HG03095 (cell line): ENCODE results near the gene IL10.

Source experiments
- ATAC-seq: cut with Tn5 transposase; IDR thresholded peaks from one replicate; pipeline ENCODE4 v1.9.1; 2021; ENCODE audit warnings: moderate library complexity; ENCODE audit not compliant: unreplicated experiment

The IL10 gene

GRCh38 chr1:206772243-206772937 is at the start of gene IL10:
IL10 (minus strand) TSS chr1:206772494; CDS start chr1:206772435, 59 bp downstream.
- ATAC-seq: no peak

- no peak for ATAC-seq
These were observed 49.2 kb upstream of the IL10 start for GRCh38 chr1:206821493-206821892.

DNA sequence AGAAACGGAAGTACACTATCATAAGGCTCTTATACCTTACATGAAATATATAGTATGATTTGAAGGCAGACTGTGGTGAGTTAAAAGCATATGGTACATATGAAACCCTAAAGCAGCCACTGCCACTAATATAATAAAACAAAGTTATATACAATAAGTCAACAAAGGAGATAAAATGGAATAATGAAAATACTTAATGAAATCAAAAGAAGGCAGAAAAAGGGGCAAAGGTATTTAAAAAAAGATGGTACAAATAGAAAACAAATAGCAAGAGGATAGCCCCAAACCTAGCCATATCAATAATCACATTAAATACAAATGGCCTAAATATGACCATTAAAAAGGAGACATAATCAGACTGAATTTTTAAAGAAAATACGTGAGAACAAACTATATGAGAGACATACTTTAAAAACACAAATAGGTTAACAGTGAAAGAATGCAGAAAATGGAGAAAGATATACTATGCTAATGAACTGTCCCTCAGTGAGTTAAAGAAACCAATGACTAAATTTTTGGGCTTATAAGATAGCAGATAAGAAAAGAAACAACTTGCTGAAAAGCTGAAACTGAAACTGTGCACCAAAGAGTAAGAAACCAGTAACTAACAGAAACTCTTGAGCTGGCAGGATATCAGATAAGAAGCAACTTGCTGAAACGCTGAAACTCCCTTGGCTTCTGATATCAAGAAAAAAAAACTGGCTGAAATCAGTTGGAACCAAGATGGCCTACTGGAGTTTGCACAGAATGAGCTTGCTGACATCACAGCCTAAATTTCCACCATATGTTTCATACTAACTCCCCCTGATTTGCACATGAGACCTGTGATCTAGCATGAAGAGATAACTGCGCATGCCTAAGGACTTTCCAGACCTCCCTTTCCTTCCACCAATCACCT is 44.3 kb upstream of the IL10 start:
- peak; percentile 59 for ATAC-seq

GRCh38 chr1:206814716-206815341 is 42.5 kb upstream of the IL10 start:
- no peak for ATAC-seq

GRCh38 chr1:206812471-206812870 is 40.2 kb upstream of the IL10 start:
- ATAC-seq: no peak

- no peak for ATAC-seq
These were observed 37.3 kb upstream of the IL10 start for GRCh38 chr1:206809504-206810084.

DNA sequence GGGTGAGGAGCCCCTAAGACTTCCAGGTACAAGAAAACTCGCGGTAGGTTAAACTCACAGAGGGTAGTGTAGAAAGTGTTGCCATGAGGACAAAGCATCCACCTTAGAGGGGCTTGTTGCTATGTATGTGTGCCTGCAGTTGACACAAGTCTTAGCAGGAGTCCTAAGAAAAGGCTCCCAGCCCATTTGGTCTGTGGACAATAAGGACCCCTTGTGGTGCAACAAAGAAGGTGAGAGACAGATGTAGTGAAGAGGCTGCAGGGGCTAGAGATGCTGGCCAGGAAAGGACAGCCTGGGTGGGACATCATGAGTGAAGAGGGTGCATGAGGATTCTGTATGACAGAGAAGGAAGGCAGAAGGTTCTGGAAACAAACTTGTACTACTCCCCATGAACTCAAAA is 36.3 kb upstream of the IL10 start:
- peak; percentile 57 for ATAC-seq

GRCh38 chr1:206805357-206805756 is 33.1 kb upstream of the IL10 start:
- no peak for ATAC-seq

GRCh38 chr1:206804156-206804737 is 32.0 kb upstream of the IL10 start:
- ATAC-seq: no peak

GRCh38 chr1:206803221-206803730 is 31.0 kb upstream of the IL10 start:
- peak; percentile 97 for ATAC-seq

DNA sequence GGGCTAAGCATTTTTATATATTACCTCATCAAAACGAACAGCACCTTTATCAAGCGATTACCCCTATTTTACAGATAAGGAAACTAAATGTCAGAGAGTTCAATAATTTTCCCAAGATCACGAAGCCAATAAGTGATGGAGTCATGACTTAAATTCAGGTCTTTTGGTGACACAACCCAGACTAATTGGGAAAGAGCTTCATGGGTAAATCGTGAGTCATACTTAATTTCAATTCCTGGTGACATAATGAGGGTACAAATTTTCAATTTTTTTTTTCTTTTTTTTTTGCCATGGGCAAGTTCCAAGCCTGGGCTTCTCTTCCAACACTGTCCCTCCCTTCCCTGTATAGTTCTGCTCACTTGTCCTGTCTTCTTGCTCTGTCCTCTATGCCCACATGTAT is 30.1 kb upstream of the IL10 start:
- ATAC-seq: no peak

GRCh38 chr1:206801467-206801866 is 29.2 kb upstream of the IL10 start:
- ATAC-seq: no peak

DNA sequence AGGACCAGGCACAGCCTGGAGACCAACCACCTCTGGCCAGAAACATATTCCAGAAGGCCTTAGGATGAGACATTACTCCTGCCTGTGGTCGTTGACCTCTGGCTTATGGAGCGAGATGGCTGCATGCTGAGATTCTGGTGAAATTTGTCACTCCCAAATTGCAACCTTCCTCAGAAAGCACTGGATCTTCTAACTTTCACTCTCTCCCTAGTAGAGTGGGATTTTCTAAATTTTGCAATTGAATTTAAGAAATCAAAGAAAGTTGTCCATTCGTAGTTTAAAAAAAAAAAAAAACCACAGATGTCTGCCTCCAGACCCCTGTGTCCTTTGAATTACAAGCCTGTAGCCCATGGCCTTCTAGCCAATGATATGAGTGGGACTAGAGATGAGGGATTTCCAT is 28.6 kb upstream of the IL10 start:
- no peak for ATAC-seq

- ATAC-seq: no peak
These were observed 28.1 kb upstream of the IL10 start for GRCh38 chr1:206800411-206800810.

DNA sequence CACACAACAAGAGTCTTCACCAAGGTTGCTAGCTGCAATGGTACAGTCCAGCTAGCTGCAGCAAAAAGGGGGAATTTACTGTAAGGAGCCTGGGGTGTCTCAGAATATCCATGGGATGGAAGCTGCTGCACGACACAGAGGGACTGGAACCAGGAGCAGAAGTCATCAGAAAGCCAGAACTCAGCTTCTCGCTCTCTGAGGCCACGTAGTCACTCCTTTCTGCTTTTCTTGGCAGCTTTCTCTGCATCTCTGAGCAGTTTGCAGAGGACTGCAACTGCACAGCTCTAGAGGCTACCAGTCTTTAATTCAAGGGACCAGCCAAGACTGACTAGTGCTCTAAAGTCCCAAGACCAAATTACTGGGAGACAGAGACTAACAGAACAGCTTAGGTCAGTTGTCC is 27.0 kb upstream of the IL10 start:
- no peak for ATAC-seq

GRCh38 chr1:206798384-206798996 is 26.2 kb upstream of the IL10 start:
- ATAC-seq: no peak

DNA sequence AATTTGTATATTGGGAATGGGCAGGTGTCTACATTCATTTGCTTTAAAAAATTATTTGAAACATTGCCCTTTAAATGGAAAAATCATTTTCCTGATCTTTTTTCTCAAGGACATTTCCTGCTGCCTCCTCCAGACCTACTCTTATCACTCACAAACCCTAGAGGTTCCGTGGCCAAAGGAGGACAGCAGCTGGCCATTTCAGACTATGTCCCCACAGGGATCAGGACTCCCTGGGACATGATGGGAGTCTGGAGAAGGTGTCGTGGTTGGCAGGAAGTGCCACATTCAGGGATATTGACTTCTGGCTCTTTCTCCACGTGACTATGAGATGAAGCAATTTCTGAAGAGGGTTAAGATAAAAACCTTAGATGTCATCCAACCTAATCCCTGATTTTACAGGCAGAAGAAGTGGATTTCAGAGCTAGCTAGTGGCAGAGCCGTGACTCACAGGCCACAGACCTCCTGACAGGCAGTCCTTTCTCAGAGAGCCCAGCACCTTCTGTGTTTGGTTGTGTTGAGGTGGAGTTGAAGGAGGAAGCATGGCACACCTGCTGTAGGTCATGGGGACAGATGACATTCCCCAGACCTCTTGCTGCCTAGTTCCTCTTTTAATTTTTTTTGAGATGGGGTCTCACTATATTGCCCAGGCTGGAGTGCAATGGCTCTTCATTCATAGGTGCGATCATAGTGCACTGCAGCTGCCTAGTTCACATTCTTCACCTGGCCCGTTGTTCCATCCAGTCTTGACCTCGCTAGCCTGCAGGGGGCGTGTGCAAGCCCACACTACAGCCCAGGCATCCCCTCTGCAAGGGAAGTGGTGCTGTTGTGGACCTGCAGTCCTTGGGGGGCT is 25.5 kb upstream of the IL10 start:
- ATAC-seq: no peak

DNA sequence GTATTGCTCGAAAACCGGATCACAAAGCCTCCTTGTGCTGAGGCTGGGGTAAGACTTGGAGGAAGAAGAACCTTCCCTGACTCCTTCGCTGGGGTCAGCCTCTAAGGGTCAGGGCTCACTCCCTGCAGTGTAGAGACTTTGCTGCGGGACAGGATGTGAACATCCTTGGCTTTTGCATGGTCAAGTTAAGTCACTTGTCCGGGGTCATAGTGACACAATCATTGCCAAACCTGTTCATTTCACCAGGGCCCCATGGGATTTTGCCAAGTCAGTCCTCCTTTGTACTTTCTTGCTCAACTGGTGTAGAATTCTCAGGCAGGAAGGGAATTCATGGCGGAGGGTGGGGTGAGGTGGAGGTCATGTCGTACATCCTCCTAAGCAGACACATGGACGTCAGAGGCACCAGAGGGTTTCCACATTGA is 24.7 kb upstream of the IL10 start:
- ATAC-seq: no peak

- no peak for ATAC-seq
These were observed 23.8 kb upstream of the IL10 start for GRCh38 chr1:206796116-206796515.
